HG03139 (cell line): ENCODE measurements around the gene ID1.
"Not testable (repeated sequence)": the region's sequence is repeated elsewhere in the genome, so short reads cannot be mapped to it uniquely, and the experiment has no call there.

Experiments used
- ATAC-seq: cut with Tn5 transposase; IDR thresholded peaks from one replicate; pipeline ENCODE4 v1.9.1; 2021; ENCODE audit not compliant: unreplicated experiment

ID1 gene

DNA sequence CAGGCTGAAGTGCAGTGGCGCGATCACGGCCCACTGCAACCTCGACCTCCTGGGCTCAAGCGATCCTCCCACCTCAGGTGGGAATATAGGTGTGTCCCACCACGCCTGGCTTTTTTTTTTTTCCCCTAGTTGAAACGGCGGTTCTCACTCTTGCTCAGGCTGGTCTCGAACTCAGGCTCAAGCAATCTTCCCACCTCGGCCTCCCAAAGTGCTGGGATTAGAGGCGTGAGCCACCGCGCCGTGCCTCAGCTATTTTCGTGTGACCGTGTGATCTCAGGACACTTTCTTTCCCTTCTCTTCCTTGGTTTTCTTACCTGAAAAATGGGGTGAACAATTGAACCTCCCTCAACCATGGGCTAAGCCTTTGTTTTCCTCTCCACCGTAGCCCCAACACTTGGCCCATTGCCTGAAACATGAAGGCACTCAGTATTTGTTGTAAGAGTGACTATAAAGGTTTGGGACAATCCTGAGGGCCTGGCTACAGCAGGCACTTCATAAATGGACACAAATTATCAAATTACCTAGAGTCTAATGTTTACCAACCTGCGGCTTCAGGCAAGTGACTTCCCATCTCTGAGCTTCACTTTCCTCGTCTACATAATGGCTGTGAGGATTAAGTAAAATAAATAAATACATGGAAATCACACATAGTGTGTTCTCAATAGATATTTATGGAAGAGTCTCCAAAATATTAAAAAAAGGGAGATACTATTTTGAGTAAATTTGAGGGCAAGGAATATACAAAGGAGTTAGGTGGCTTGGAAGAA lies 31.4 kb upstream of the ID1 start:
- ATAC-seq: peak; percentile 7

DNA sequence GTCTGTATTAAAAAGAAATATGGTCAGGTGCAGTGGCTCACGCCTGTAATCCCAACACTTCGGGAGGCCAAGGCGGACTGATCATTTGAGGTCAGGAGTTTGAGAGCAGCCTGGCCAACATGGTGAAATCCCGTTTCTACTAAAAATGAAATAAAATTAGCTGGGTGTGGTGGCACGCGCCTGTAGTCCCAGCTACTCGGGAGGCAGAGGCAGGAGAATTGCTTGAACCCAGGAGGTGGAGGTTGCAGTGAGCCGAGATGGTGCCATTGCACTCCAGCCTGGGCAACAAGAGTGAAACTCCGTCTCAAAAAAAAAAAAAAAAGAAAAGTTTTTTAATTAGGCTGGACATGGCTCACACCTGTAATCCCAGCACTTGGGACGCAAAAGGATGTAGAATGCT lies 30.1 kb upstream of the ID1 start:
- ATAC-seq: not testable (repeated sequence)

DNA sequence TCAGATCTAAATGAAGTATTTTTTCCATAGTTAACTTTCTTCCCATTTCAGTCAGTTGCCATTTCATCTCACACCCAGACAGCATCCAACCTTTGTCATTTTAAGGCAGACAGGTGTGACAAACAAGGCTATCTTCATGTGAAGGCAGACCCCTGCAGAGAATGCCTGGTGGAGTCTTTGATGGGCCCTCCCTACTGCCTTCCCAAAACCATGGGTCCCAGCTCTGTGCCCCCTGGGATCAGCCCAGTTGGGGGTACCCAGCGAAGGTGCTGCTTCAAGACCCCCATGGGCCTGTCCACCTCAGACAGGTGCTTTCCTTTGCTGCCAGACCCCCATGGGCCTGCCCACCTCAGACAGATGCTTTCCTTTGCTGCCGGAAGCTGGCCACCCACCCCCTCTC lies 28.3 kb upstream of the ID1 start:
- ATAC-seq: no peak

DNA sequence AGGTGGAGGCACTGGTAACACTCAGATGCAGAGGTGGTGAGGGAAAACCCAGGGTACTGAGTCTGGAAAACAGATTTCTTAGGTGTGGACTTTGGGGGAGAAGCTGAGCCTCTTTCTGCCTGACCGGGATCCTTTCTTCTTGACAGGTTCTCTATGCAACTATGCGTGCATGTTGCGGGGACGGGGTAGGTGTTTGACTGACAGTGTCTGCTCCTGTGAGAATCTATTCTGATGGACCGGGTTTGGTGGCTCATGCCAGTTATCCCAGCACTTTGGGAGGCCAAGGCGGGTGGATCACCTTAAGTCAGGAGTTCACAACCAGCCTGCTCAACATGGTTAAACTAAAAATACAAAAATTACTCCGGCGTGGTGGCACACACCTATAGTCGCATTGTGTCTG lies 27.9 kb upstream of the ID1 start:
- ATAC-seq: no peak

DNA sequence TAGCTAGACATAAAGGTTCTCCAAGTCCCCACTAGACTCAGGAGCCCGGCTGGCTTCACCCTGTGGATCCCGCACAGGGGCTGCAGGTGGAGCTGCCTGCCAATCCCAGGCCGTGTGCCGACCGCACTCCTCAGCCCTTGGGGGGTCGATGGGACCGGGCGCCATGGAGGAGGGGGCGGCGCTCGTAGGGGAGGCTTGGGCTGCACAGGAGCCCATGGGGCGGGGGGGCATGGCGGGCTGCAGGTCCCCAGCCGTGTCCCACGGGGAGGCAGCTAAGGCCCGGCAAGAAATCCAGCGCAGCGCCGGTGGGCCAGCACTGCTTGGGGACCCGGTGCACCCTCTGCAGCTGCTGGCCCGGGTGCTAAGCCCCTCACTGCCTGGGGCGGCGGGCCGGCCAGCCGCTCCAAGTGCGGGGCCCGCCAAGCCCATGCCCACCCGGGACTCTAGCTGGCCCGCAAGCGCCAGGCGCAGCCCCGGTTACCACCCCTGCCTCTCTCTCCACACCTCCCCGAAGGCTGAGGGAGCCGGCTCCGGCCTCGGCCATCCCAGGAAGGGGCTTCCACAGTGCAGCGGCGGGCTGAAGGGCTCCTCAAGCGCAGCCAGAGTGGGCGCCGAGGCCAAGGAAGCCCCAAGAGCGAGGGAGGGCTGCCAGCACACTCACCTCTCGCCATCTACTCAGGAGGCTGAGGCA lies 26.5 kb upstream of the ID1 start:
- ATAC-seq: no peak

DNA sequence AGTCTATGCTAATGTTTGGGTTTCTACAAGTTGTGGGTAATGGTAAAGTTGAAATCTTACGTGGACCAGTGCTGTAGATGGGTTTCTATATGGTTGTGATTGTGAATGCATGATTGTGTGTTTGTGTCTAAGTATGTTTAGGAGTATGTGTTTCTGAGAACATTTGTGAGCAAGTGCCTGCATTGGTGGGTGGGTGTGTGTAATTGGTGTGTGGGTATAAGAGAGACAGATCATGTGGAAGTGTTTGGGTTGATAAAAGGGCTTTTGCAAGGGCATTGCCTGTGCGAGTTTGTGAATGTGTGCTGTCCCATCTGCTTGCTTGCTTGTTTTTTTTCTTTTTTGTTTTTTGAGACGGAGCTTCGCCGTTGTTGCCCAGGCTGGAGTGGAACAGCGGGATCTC lies 25.8 kb upstream of the ID1 start:
- no peak for ATAC-seq

DNA sequence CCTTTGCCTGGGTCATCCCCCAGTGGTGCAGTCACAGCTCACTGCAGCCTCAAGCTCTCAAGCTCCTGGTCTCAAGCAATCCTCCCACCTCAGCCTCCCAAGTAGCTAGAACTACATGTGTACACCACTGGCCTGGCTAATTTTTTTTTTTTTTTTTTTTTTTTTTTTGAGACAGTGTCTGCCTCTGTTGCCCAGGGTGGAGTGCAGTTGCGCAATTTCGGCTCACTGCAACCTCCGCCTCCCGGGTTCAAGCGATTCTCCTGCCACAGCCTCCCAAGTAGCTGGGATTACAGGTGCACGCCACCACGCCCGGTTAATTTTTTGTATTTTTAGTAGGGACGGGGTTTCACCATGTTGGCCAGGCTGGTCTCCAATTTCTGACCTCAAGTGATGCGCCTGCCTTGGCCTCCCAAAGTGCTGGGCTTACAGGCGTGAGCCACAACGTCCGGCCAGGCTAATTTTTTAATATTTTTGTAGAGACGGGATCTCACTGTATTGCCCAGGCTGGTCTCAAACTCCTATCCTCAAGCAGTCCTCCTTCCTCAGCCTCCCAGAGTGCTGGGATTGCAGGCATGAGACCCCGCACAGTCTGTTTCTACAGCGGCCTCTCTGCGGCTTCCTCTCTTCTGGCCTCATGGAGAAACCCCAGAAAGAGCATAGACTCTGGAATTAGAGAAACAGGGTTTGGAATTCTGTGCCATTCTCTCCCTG lies 25.0 kb upstream of the ID1 start:
- not testable (repeated sequence) for ATAC-seq

DNA sequence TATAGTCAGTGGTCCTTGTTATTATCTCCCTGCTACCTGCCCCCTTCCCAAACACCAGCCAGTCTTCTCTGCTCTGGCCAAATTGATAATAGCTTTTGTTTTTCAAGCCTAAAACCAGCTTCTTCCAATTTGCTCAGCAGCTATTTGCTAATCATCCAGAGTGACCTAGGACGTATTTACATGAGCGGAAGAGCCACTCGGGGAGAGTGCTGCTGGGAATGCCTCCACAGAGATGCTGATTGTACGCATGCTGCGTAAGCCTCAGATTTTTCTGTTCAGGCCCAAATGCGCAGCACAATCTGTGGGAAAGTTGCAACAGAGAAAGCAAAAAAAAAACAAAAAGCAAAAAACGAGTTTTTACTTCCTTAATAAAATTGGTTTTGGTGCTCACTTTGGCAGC lies 24.4 kb upstream of the ID1 start:
- ATAC-seq: no peak

DNA sequence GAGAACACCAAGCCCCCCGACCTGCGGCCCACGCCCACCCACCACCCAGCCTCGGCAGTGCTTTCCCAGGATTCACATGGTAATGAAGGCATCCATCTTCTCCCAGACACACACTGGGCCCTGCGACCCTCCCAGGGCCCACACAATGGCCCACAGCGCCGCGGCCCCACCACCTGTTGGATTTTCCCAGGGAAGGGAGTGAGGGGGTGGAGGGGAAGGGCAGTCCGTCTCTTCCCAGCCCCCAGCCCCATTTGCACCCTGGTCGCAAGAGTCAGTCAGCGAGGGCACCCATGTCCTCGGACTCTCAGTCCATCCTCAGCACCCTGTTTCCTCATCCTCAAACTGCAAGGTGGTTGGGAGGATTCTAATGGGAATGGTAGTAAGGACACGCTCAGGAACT lies 23.7 kb upstream of the ID1 start:
- ATAC-seq: no peak

DNA sequence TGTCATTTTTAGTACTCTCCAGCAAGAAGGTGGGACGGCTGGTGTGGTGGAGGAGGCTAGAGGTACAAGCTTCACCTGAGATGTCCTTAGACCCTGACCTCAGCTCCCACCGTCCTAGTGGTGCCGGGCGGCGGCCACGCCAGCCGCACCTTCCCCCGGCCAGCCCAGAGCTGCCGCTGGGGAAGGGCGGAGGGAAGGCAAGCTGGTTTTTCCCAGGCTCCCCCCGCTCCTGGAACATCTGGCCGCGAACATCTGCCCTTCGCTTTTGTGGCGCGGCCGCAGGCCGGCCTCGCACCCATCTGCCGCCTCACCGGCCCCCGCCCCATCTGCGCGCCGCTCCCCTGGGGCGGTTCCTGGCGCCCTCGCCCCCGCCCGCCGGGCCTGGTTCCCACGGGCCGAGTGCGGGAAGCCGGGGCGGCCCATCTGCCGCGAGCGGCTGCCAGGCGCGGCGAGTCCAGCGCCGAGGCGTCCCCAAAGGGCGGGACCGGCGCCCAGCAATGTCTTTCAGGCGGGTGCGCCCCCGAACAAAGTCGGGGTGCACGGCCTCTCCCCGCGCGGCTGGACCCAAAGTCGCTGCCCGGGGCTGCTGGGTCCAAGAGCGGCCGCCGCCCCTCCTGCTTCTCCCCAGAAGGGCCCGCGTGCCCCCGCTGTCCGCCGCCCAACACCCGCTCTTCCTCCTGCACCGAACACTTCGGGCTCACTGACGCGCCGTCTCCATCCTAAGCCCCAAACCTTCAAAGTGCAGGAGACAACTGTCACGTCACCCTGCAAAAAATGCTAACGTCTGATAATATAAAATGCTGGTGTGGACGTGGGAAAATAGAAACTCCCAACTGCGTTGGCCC lies 17.3 kb upstream of the ID1 start:
- no peak for ATAC-seq

DNA sequence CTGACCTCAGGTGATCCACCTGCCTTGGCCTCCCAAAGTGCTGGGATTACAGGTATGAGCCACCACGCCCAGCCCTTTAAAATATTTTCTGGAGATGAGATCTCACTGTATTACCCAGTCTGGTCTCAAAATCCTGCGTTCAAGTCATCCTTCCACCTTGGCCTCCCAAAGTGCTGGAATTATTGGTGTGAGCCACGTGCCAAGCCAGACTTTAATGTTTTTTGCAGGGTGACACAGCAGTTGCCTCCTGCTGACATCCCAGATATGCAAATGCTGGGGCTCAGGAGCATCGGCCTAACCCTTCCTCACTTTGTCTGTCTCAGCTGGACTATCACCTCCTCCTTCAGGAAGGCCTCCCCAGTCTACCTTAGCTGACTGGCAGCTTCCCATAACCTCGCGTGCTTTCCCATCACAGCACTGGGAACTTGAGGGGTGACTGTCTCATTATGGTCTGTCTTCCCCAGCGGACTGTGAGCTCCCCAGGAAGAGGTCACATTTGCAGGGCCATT lies 14.3 kb upstream of the ID1 start:
- ATAC-seq: no peak

DNA sequence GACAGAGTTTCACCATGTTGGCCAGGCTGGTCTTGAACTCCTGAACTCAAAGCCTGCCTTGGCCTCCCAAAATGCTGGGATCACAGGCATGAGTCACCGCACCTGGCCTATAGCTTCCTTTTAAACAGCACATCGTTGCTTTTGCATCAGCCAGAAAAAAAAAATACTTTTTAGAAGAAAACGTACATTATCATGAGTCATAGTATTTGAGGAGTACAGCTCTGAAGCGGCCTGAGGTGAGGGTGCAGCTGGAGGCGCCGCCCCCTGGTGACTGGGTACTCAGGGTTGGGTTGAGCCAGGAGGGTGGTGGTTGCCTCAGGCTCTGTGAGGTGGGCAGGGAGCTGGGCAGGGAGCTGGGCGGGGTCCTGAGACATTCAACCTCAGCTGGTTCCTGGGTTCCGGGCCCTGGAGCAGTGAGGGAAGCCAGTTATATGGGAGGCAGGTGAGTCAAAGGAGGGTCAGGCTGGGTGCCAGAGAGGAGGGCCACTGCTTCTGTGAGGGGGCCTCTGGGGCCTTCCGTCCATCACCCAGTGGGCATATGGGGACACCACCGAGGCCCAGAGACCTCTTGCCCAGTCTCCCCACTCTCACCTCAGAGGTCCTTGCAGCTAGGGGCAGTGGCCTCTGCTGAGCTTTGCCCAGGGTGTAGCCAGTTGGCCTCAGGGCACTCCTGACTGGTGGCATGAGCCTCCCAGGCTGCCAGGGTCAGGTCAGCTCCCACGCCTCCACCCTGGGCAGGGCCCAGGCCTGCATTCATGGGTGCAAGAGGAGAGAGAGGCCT lies 11.7 kb upstream of the ID1 start:
- no peak for ATAC-seq

DNA sequence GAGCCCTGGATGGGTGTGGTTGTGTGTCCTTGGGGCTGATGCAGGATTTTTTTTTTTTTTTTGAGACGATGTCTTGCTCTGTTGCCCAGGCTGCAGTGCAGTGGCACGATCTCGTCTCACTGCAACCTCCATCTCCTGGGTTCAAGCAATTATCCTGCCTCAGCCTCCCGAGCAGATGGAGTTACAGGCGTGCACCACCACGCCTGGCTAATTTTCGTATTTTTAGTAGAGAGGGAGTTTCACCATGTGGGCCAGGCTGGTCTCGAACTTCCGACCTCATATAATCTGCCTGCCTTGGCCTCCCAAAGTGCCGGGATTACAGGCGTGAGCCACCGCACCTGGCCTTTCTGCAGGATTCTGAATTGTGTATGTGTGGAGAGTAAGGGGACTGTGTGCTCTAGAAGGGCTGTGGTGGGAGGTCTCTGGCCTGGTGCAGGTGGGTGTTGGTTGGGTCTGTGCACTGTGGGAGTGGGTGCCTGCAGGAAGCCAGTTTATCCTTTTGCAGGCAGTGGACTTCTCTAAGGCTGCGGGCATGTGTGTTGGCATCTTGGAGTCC lies 11.0 kb upstream of the ID1 start:
- no peak for ATAC-seq

DNA sequence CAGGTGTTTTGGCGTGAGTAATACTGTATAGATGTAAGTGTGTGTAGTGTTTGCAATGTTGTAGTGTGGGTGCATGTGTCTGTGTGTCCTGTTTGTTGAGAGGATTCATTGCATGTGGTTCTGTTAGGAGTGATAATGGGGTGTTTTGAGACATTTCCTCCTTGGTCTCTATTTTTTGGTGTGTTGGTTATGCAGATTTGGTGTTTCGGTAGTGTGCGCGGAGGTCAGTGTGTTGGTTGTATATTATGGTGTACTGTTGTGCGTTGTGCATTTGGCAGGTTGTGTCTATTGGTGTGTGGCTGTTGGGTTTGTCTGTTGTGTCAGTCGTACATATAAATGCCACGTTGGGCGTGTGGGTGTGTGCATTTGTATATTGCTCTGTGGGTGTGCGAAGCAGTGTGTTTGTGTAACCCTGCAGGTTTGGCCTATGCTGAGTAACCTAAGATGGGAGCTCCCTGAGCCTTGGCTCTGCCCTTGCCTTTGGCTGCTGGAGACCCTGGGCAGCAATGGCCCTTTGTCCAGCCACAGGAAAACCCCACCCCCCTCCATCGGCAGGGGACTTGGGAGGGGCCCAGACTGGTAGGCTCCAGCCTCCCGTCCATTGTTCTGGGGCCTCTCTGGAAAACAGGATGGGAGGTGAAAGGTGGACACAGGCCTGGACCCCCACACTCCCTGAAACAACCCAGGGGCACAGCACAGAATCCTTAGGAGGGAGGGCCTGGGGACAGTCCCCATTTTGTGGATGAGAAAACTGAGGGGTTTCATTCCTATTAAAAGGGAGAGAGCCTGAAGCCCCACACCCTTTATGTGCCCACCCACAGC lies 10.3 kb upstream of the ID1 start:
- no peak for ATAC-seq

DNA sequence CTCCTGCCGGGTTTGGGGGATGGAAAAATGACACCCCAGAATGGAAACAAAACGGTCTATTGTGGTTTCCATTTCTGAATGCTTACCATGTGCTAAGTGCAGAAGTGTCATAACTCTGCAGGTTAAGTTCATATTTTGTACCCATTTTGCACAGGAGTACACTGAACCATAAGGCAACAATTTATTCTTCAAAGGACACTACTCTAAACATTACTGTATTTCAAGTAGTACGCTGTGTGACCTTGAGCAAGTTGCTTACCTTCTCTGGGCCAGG lies 9.8 kb upstream of the ID1 start:
- ATAC-seq: no peak

DNA sequence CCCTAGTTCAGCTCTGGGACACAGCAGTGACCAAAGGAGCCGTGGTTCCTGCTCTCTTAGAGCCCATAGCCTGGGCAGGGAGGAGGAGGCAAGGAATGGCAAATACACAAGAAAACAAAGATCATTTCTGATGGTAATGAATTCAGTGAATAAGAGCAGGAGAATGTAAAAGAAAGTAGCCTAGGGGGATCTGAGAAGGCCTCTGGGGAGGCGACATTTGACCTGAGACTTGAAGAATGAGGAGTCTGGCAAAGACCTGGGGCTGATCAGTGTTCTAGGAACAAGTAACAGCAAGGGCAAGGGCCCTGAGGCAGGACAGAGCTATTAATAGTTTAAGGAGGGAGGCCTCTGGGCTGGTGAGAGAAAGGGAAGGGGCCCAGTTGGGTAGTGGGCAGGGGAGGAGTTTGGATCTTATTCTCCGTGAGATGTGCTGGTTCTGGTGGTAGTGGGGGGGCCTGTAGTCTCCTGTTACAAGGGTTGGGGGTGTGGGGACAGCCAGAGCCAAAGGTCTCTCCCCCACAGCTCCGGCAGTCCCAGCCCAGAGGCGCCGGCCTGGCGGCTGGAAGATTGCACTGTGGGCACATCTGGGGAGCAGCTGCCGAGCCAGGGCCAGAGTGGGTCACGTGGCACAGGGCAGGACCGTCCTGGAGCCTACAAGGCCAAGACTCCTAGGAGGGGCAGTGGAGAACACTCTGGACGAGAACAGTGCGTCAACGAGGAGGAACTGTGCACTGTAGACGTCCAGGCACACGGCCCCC lies 9.3 kb upstream of the ID1 start:
- ATAC-seq: no peak

DNA sequence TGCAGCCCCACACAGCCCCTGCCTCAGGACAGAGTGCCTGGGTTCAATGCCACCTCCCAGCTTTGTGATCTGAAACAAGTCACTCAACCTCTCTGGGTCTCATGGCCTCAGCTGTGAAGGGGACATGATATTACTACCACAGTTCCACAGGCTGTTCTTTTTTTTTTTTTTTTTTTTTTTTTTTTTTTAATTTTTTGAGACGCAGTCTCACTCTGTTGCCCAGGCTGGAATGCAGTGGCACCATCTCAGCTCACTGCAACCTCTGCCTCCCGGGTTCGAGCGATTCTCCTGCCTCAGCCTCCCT lies 8.7 kb upstream of the ID1 start:
- not testable (repeated sequence) for ATAC-seq

DNA sequence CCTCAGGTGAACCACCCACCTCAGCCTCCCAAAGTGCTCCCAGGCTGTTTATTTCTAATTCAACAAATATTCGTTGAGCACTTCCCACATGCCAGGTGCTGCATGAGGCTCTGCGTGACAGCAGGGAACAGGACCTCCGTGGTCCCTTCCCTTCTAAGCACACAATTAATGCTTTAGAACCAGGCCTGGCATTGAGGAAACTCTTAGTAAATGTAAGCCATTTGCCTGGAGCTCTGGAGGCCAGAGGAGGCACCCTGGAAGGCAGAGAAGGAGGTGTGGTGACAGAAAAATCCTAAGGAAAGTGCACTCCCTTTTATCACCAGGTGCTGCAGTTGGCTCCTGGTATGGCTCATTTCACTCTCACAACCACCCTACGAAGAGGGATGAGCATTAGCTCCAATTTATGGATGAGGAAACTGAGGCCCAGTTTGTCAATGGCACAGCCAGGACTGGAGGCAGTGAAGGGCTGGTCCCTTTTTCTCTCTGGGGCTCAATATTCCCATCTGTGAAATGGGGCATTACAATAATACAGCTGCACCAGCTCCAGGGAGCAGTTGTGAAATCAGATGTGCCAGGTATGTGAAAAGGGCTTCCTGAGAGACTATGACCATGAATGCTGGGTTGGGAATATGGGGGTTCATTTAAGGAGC lies 8.1 kb upstream of the ID1 start:
- no peak for ATAC-seq
